Panc1 (cell line): ENCODE data around the gene NATD1. TPM values are rescaled to one million over a fixed set of nuclear protein-coding genes. Genes with fewer than 3 reads are reported as not detected.
A peak's percentile ranks its signal among the peaks of the same experiment; 100 is the strongest.

Source experiments
- ATAC-seq: fragments of 200-7000 bp; cut with Tn5 transposase; 2 replicates; pipeline ENCODE4 v1.9.1; 2020; ENCODE audit warnings: mild to moderate bottlenecking, moderate library complexity
- BruUV-seq: library from RNA; stranded (reverse); fragments of 400-500 nt; replicated peaks from 2 replicates; lab custom pipeline; 2021; lab: Mats Ljungman, UMichigan
- CTCF ChIA-PET: fragments of 300-600 bp; sonication (Branson Sonifier 250); formaldehyde crosslinking; loops from one replicate; lab custom pipeline; 2022; ENCODE audit warnings: antibody characterized with exemption; lab: Charles Lee
- POLR2A ChIA-PET: fragments of 300-600 bp; sonication (Branson Sonifier 250); formaldehyde crosslinking; loops from one replicate; lab custom pipeline; 2022; ENCODE audit warnings: antibody characterized with exemption; lab: Charles Lee
- DNase-seq: peaks from one replicate; pipeline ENCODE4 v3.0.0-alpha.2; 2010; ENCODE audit warnings: low read depth, low spot score
- H3K27ac ChIP-seq: 2 replicates; pipeline ENCODE4 v1.5.1; 2011; ENCODE audit warnings: mild to moderate bottlenecking, low read length, inconsistent platforms
- H3K27me3 ChIP-seq: fragments of 200-500 bp; sonication (Bioruptor generic); 2 replicates; pipeline ENCODE4 v1.6.0; 2014; ENCODE audit warnings: low read length, inconsistent platforms; ENCODE audit not compliant: control insufficient read depth, insufficient read depth
- H3K36me3 ChIP-seq: fragments of 200-500 bp; sonication (Bioruptor generic); 2 replicates; pipeline ENCODE4 v1.5.1; 2014; ENCODE audit warnings: inconsistent platforms, mild to moderate bottlenecking, low read length, moderate library complexity; ENCODE audit not compliant: control insufficient read depth, insufficient read depth
- H3K4me1 ChIP-seq: 2 replicates; pipeline ENCODE4 v1.5.1; 2011; ENCODE audit warnings: inconsistent platforms, mild to moderate bottlenecking, low read length, moderate library complexity; ENCODE audit not compliant: control insufficient read depth, insufficient read depth
- H3K4me3 ChIP-seq, 2 experiments: 2 replicates each; pipeline ENCODE4 v1.5.1; 2011 to 2012; ENCODE audit warnings: low read depth in 2 of 2, low read length in 2 of 2, mild to moderate bottlenecking in 2 of 2, inconsistent platforms in 1 of 2, moderate library complexity in 1 of 2
- H3K9me3 ChIP-seq: fragments of 200-500 bp; sonication (Bioruptor generic); 2 replicates; pipeline ENCODE4 v1.5.1; 2014; ENCODE audit warnings: low read depth, mild to moderate bottlenecking, inconsistent platforms, low read length, moderate library complexity; ENCODE audit not compliant: control insufficient read depth, insufficient read depth
- POLR2AphosphoS5 ChIP-seq: IDR thresholded peaks from 2 replicates; pipeline ENCODE4 v1.6.1; 2012; ENCODE audit warnings: mild to moderate bottlenecking, low read depth, low read length, moderate library complexity
- SIN3A ChIP-seq: IDR thresholded peaks from 2 replicates; pipeline ENCODE4 v1.6.1; 2012; ENCODE audit warnings: low read depth, mild to moderate bottlenecking, low read length, moderate library complexity, borderline replicate concordance; ENCODE audit not compliant: insufficient read depth
- TCF7L2 ChIP-seq: IDR thresholded peaks from 2 replicates; pipeline ENCODE4 v1.6.1; 2011; ENCODE audit warnings: mild to moderate bottlenecking, low read depth, low read length, inconsistent platforms
- in situ Hi-C: cut with HindIII; loops from 2 replicates; pipeline ENCODE4 v1.10.0; 2016; ENCODE audit warnings: low sequenced_read_pairs, low pct_unique_long_range_greater_than_20kb
- intact Hi-C: fragments of 100-400 bp; cut with micrococcal nuclease; formaldehyde crosslinking; loops from one replicate; pipeline ENCODE4 v1.10.0; 2022; ENCODE audit not compliant: unreplicated experiment
- total RNA-seq: library from RNA; stranded (reverse); gene quantifications from one replicate; pipeline ENCODE4 v1.2.1, GENCODE V29; 2021; ENCODE audit not compliant: unreplicated experiment
- TF ChIP-seq, protein P1 (sequence below), 2 experiments: IDR thresholded peaks; 2 replicates each; pipeline ENCODE4 v1.6.1; 2011 to 2012; ENCODE audit warnings: low read depth in 2 of 2, control low read depth in 1 of 2, low read length in 1 of 2, mild to moderate bottlenecking in 1 of 2, moderate library complexity in 1 of 2; ENCODE audit not compliant: insufficient read depth in 1 of 2
- TF ChIP-seq, protein P2 (sequence below): fragments of 450-650 bp; IDR thresholded peaks from 2 replicates; pipeline ENCODE4 v1.5.1; 2017; ENCODE audit warnings: mild to moderate bottlenecking

NATD1 gene
- total RNA-seq, 1 experiment from 2014 or later = 2.8 TPM

DNA sequence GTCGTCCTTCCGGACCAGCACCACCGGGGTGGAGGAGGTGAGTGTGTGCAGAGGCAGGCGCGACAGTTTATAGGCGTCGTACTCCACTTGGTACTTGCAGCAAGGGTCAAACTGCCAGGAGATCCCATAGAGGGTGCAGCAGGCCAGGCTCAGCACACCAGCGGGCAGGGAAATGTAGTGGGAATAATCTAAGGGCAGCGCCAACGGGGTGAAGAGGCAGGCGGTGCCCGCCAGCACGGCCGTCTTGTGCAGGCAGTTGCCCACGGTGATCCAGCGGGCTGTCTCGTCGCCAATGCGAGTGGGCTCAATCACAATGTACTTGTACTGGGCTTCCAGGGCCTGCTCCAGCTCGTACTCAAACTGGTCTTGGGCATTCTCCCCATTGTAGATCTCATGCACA is 54.8 kb downstream of the NATD1 start:
- POLR2A ChIA-PET = no interaction called here
- BruUV-seq = TSS peak; percentile 81
- no peak overlapping the region for H3K4me3 ChIP-seq

DNA sequence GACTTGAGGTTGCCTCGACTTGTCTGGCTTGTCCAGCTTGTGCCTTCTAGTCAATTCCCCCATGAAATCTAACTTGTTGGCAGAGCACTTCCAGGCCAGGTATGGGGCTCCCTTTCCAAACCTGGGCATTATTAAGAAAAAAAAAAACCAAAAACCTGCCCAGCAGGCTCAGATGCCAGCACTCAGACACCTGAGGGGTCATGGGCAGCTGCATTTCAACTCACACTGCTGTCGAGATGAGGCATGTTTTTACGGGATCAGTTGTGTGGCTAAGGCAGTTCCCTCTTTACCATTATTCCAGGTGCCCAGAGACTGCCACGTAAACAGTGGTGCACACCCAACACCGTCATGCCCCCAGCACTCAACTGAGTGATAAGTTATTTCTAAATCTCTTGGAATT is 57.1 kb downstream of the NATD1 start:
- DNase-seq (no peak), ATAC-seq (no peak)
- CTCF ChIA-PET = no interaction called here

More for the DNA sequence above, 54.8 kb downstream of the NATD1 start:
- Histone ChIP-seq H3K4me1 (no peaks in the 10 kb centered on the region), H3K27ac (no peak overlapping the region), H3K36me3 (no peaks in the 10 kb centered on the region; the same call in none of the 2 replicates), H3K27me3 (no peaks in the 10 kb centered on the region), H3K9me3 (no peaks in the 10 kb centered on the region)
- intact Hi-C loops (no loop called here), in situ Hi-C loops (no loop called here)
- DNase-seq (no peak), ATAC-seq (no peak)
- TF ChIP-seq TCF7L2 (no peak), SIN3A (no peak), POLR2AphosphoS5 (no peak)
- TF ChIP-seq, protein P1, sequence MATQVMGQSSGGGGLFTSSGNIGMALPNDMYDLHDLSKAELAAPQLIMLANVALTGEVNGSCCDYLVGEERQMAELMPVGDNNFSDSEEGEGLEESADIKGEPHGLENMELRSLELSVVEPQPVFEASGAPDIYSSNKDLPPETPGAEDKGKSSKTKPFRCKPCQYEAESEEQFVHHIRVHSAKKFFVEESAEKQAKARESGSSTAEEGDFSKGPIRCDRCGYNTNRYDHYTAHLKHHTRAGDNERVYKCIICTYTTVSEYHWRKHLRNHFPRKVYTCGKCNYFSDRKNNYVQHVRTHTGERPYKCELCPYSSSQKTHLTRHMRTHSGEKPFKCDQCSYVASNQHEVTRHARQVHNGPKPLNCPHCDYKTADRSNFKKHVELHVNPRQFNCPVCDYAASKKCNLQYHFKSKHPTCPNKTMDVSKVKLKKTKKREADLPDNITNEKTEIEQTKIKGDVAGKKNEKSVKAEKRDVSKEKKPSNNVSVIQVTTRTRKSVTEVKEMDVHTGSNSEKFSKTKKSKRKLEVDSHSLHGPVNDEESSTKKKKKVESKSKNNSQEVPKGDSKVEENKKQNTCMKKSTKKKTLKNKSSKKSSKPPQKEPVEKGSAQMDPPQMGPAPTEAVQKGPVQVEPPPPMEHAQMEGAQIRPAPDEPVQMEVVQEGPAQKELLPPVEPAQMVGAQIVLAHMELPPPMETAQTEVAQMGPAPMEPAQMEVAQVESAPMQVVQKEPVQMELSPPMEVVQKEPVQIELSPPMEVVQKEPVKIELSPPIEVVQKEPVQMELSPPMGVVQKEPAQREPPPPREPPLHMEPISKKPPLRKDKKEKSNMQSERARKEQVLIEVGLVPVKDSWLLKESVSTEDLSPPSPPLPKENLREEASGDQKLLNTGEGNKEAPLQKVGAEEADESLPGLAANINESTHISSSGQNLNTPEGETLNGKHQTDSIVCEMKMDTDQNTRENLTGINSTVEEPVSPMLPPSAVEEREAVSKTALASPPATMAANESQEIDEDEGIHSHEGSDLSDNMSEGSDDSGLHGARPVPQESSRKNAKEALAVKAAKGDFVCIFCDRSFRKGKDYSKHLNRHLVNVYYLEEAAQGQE (IDR thresholded peaks at IDR 0.05; ENCODE audit: insufficient read depth in 1 of 2, low read depth in 2 of 2, low read length in 1 of 2) = no peak
- TF ChIP-seq, protein P2, sequence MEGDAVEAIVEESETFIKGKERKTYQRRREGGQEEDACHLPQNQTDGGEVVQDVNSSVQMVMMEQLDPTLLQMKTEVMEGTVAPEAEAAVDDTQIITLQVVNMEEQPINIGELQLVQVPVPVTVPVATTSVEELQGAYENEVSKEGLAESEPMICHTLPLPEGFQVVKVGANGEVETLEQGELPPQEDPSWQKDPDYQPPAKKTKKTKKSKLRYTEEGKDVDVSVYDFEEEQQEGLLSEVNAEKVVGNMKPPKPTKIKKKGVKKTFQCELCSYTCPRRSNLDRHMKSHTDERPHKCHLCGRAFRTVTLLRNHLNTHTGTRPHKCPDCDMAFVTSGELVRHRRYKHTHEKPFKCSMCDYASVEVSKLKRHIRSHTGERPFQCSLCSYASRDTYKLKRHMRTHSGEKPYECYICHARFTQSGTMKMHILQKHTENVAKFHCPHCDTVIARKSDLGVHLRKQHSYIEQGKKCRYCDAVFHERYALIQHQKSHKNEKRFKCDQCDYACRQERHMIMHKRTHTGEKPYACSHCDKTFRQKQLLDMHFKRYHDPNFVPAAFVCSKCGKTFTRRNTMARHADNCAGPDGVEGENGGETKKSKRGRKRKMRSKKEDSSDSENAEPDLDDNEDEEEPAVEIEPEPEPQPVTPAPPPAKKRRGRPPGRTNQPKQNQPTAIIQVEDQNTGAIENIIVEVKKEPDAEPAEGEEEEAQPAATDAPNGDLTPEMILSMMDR = no peak
- CTCF ChIA-PET = no interaction called here

More for the DNA sequence above, 57.1 kb downstream of the NATD1 start:
- no peak overlapping the region for H3K4me3 ChIP-seq
- no peak for TF ChIP-seq TCF7L2
- TF ChIP-seq POLR2AphosphoS5 = no peak
- no peak for TF ChIP-seq SIN3A
- TF ChIP-seq, protein P2 = no peak
- TF ChIP-seq, protein P1 (IDR thresholded peaks at IDR 0.05; ENCODE audit: insufficient read depth in 1 of 2, low read depth in 2 of 2, low read length in 1 of 2) = no peak
- POLR2A ChIA-PET = no interaction called here
- no peaks in the 10 kb centered on the region for H3K4me1 ChIP-seq
- no peak overlapping the region for H3K27ac ChIP-seq
- H3K27me3 ChIP-seq = no peaks in the 10 kb centered on the region
- H3K9me3 ChIP-seq = no peaks in the 10 kb centered on the region
- no peaks in the 10 kb centered on the region; the same call in none of the 2 replicates for H3K36me3 ChIP-seq
- intact Hi-C loops = no loop called here
- no TSS peak for BruUV-seq
- in situ Hi-C loops = no loop called here
